ENCODE data around the gene HOXD1. TPM values are rescaled to one million over a fixed set of nuclear protein-coding genes. Genes with fewer than 3 reads are reported as not detected.

HOXD1 gene
- total RNA-seq, 4 donors from 2014 or later: 0.13 to 0.54 (median 0.32) TPM; not detected in 1

- ATAC-seq: no peak
- Histone ChIP-seq H3K4me3 (no peak overlapping the region), H3K27me3 (peaks cover 49% of the 10 kb centered on the region), H3K36me3 (no peaks in the 10 kb centered on the region), H3K27ac (no peak overlapping the region), H3K9me3 (peaks cover 0 to 16% (median 0%) of the 10 kb centered on the region in 3 donors), H3K4me1 (no peaks in the 10 kb centered on the region)
- 67% methylated on average over 1 of the region's 1 CpG; no CpG with 5 or more reads in 1 of the 2 donors for WGBS, 2 donors (ENCODE audit: low coverage in 1 of 2)
- TF ChIP-seq POLR2AphosphoS5 (IDR thresholded peaks at IDR 0.05) (no peak), POLR2A (IDR thresholded peaks at IDR 0.05) (no peak), EP300 (IDR thresholded peaks at IDR 0.05) (no peak)
- TF ChIP-seq, protein P1, sequence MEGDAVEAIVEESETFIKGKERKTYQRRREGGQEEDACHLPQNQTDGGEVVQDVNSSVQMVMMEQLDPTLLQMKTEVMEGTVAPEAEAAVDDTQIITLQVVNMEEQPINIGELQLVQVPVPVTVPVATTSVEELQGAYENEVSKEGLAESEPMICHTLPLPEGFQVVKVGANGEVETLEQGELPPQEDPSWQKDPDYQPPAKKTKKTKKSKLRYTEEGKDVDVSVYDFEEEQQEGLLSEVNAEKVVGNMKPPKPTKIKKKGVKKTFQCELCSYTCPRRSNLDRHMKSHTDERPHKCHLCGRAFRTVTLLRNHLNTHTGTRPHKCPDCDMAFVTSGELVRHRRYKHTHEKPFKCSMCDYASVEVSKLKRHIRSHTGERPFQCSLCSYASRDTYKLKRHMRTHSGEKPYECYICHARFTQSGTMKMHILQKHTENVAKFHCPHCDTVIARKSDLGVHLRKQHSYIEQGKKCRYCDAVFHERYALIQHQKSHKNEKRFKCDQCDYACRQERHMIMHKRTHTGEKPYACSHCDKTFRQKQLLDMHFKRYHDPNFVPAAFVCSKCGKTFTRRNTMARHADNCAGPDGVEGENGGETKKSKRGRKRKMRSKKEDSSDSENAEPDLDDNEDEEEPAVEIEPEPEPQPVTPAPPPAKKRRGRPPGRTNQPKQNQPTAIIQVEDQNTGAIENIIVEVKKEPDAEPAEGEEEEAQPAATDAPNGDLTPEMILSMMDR (IDR thresholded peaks at IDR 0.05): no peak
These were observed 16.7 kb downstream of the HOXD1 start for GRCh38 chr2:176205126-176205525.

- H3K4me1 ChIP-seq: no peaks in the 10 kb centered on the region
- no peak for ATAC-seq
- H3K9me3 ChIP-seq: peaks cover 0 to 16% (median 0%) of the 10 kb centered on the region in 3 donors
- 79 to 100% methylated on average over 2 of the region's 2 CpGs for WGBS, 2 donors (ENCODE audit: low coverage in 1 of 2)
- TF ChIP-seq POLR2A (IDR thresholded peaks at IDR 0.05): no peak
- no peak overlapping the region for H3K27ac ChIP-seq
- no peak overlapping the region for H3K4me3 ChIP-seq
- peaks cover 41% of the 10 kb centered on the region for H3K27me3 ChIP-seq
- H3K36me3 ChIP-seq: no peaks in the 10 kb centered on the region
These were observed 17.7 kb downstream of the HOXD1 start for GRCh38 chr2:176206136-176206535.

- Histone ChIP-seq H3K9me3 (peaks cover 0 to 16% (median 0%) of the 10 kb centered on the region in 3 donors), H3K27ac (no peak overlapping the region), H3K4me1 (no peaks in the 10 kb centered on the region), H3K36me3 (no peaks in the 10 kb centered on the region), H3K27me3 (peaks cover 38% of the 10 kb centered on the region), H3K4me3 (no peak overlapping the region)
- no peak for ATAC-seq
- 41 to 45% methylated on average over 1 to 2 of the region's 2 CpGs for WGBS, 2 donors (ENCODE audit: low coverage in 1 of 2)
- TF ChIP-seq EP300 (IDR thresholded peaks at IDR 0.05): no peak
- no peak for TF ChIP-seq POLR2A (IDR thresholded peaks at IDR 0.05)
- no peak for TF ChIP-seq POLR2AphosphoS5 (IDR thresholded peaks at IDR 0.05)
- TF ChIP-seq, protein P1 (IDR thresholded peaks at IDR 0.05): no peak
These were observed 18.2 kb downstream of the HOXD1 start for GRCh38 chr2:176206682-176207081.

DNA sequence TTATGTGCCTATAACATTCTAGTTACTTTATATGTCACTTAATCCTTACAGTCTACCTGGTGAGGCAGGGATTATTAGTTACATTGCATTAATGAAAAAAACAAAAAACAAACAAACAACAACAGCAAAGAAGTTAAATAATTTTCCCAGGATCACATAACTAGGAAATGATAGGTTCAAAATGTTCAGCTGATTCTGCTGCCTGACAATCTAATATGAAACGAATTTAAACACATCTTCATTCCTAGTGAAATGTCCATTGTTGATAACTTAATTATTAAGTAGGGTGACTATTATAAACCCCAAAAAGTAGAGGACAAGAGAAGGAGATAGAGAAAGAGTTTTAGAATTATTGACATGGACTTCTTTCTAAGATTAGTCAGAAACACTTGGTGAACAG is 22.6 kb downstream of the HOXD1 start:
- ATAC-seq: no peak
- 67 to 86% methylated on average over 1 of the region's 1 CpG for WGBS, 2 donors (ENCODE audit: low coverage in 1 of 2)
- TF ChIP-seq, protein P1 (IDR thresholded peaks at IDR 0.05): no peak
- TF ChIP-seq POLR2A (IDR thresholded peaks at IDR 0.05): no peak
- TF ChIP-seq EP300 (IDR thresholded peaks at IDR 0.05): no peak
- TF ChIP-seq POLR2AphosphoS5 (IDR thresholded peaks at IDR 0.05): no peak
- no peaks in the 10 kb centered on the region for H3K27me3 ChIP-seq
- no peak overlapping the region for H3K4me3 ChIP-seq
- H3K27ac ChIP-seq: no peak overlapping the region
- no peaks in the 10 kb centered on the region for H3K36me3 ChIP-seq
- no peaks in the 10 kb centered on the region for H3K9me3 ChIP-seq
- H3K4me1 ChIP-seq: no peaks in the 10 kb centered on the region

DNA sequence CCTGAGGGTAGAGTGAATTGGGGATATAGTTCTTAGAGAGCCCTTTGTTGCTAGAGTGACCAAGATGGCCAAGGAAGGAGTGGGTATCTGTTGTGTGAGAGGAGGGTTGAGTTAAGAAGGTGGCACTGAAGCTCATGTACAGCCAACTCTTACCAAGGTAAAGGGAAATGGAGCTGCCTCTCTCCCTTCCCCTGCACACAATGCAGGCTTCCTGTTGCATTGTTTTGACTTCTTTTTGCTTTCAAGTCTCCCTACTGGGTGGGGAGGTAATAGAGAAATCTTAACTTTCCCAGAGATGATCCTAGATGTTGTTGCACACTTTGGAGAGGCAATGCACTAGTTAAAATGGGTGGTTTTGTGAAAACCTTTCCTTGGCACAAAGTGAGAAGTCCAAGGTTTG is 23.8 kb downstream of the HOXD1 start:
- TF ChIP-seq POLR2A (IDR thresholded peaks at IDR 0.05) (no peak), POLR2AphosphoS5 (IDR thresholded peaks at IDR 0.05) (no peak), EP300 (IDR thresholded peaks at IDR 0.05) (no peak)
- TF ChIP-seq, protein P1 (IDR thresholded peaks at IDR 0.05): no peak
- no peaks in the 10 kb centered on the region for H3K36me3 ChIP-seq
- H3K27me3 ChIP-seq: no peaks in the 10 kb centered on the region
- H3K4me3 ChIP-seq: no peak overlapping the region
- no peak for ATAC-seq
- no peaks in the 10 kb centered on the region for H3K9me3 ChIP-seq
- no peaks in the 10 kb centered on the region for H3K4me1 ChIP-seq
- no peak overlapping the region for H3K27ac ChIP-seq
